Measurements from ENCODE around the gene DIS3L2.
"Not testable (repeated sequence)": the region's sequence is repeated elsewhere in the genome, so short reads cannot be mapped to it uniquely, and the experiment has no call there.

Gene DIS3L2

GRCh38 chr2:232026910-232027309, 65.4 kb downstream of the DIS3L2 start:
- no peak overlapping the region for H3K4me3 ChIP-seq (ENCODE audit: low read length)
- no peak for TF ChIP-seq CTCF (IDR thresholded peaks at IDR 0.05; ENCODE audit: insufficient read depth, low read depth, low read length, missing control alignments)
- DNase-seq (ENCODE audit: low read depth): no peak

- no peak overlapping the region for H3K4me3 ChIP-seq (ENCODE audit: low read length)
- no peak for TF ChIP-seq CTCF (IDR thresholded peaks at IDR 0.05; ENCODE audit: insufficient read depth, low read depth, low read length, missing control alignments)
- no peak for DNase-seq (ENCODE audit: low read depth)
Measured at GRCh38 chr2:232027530-232027929, 66.0 kb downstream of the DIS3L2 start.

- no peak for TF ChIP-seq CTCF (IDR thresholded peaks at IDR 0.05; ENCODE audit: insufficient read depth, low read depth, low read length, missing control alignments)
- no peak for DNase-seq (ENCODE audit: low read depth)
- H3K4me3 ChIP-seq (ENCODE audit: low read length): no peak overlapping the region
Measured at GRCh38 chr2:232028071-232028470, 66.6 kb downstream of the DIS3L2 start.

GRCh38 chr2:232028631-232029030, 67.1 kb downstream of the DIS3L2 start:
- DNase-seq (ENCODE audit: low read depth): no peak
- H3K4me3 ChIP-seq (ENCODE audit: low read length): no peak overlapping the region
- TF ChIP-seq CTCF (IDR thresholded peaks at IDR 0.05; ENCODE audit: insufficient read depth, low read depth, low read length, missing control alignments): no peak

- no peak overlapping the region for H3K4me3 ChIP-seq (ENCODE audit: low read length)
- TF ChIP-seq CTCF (IDR thresholded peaks at IDR 0.05; ENCODE audit: insufficient read depth, low read depth, low read length, missing control alignments): no peak
- no peak for DNase-seq (ENCODE audit: low read depth)
Measured at GRCh38 chr2:232029346-232029745, 67.8 kb downstream of the DIS3L2 start.

- peak; percentile 28 for TF ChIP-seq CTCF (IDR thresholded peaks at IDR 0.05; ENCODE audit: insufficient read depth, low read depth, low read length, missing control alignments)
- DNase-seq (ENCODE audit: low read depth): no peak
- no peak overlapping the region for H3K4me3 ChIP-seq (ENCODE audit: low read length)
Measured at GRCh38 chr2:232030229-232030628, 68.7 kb downstream of the DIS3L2 start.

- not testable (repeated sequence) for H3K4me3 ChIP-seq (ENCODE audit: low read length); DNase-seq (ENCODE audit: low read depth)
Measured at GRCh38 chr2:232035292-232035691, 73.8 kb downstream of the DIS3L2 start.

GRCh38 chr2:232036876-232037275, 75.4 kb downstream of the DIS3L2 start:
- H3K4me3 ChIP-seq (ENCODE audit: low read length); DNase-seq (ENCODE audit: low read depth): not testable (repeated sequence)
